GM12878 (cell line): Measurements from ENCODE around the gene IGSF8. TPM values are rescaled to one million over a fixed set of nuclear protein-coding genes. Genes with fewer than 3 reads are reported as not detected.

Experiments used
- ATAC-seq: fragments of 200-7000 bp; cut with Tn5 transposase; 3 replicates; pipeline ENCODE4 v1.9.1; 2020; ENCODE audit warnings: mild to moderate bottlenecking, moderate library complexity
- BruUV-seq: library from RNA; stranded (reverse); fragments of 400-500 nt; replicated peaks from 2 replicates; lab custom pipeline; 2021; lab: Mats Ljungman, UMichigan
- CTCF ChIA-PET: fragments of 300-600 bp; sonication (Branson Sonifier 250); formaldehyde crosslinking; extraction: SDS; loops from one replicate; lab custom pipeline; 2021; ENCODE audit warnings: inconsistent platforms; lab: Yijun Ruan, JAX
- POLR2A ChIA-PET: fragments of 350-600 bp; formaldehyde crosslinking; extraction: SDS; loops from one replicate; lab custom pipeline; 2021; ENCODE audit warnings: inconsistent platforms; lab: Charles Lee
- RAD21 ChIA-PET: fragments of 300-600 bp; sonication (Branson Sonifier 250); formaldehyde crosslinking; loops from one replicate; lab custom pipeline; 2023; ENCODE audit warnings: antibody characterized with exemption; ENCODE audit not compliant: unreplicated experiment; lab: Charles Lee
- SMC1A ChIA-PET: fragments of 300-600 bp; sonication (Branson Sonifier 250); formaldehyde crosslinking; loops from one replicate; lab custom pipeline; 2023; ENCODE audit not compliant: unreplicated experiment, uncharacterized antibody; lab: Charles Lee
- DNase-seq: peaks from one replicate; pipeline ENCODE4 v3.0.0-alpha.2; 2011; ENCODE audit warnings: low read depth, low spot score
- FAIRE-seq: peaks from 3 replicates; lab custom pipeline; 2011; peaks lifted over from hg19 to GRCh38; lab: Jason Lieb, UNC
- H2AFZ ChIP-seq: 2 replicates; pipeline ENCODE4 v1.6.0; 2011; ENCODE audit warnings: low read depth, low read length, control low read depth; ENCODE audit not compliant: control insufficient read depth
- H3K27ac ChIP-seq: 2 replicates; pipeline ENCODE4 v1.5.1; 2011; ENCODE audit warnings: control low read depth; ENCODE audit not compliant: control insufficient read depth, insufficient read depth
- H3K27me3 ChIP-seq, 2 experiments: replicated peaks in 1 of 2; 2 replicates each; pipeline versions ENCODE4 v1.6.0 to v1.6.1; 2011; ENCODE audit warnings: low read length in 1 of 2; ENCODE audit not compliant: control insufficient read depth in 2 of 2, insufficient read depth in 2 of 2
- H3K36me3 ChIP-seq, 2 experiments: 2 replicates each; pipeline ENCODE4 v1.5.1; 2011; ENCODE audit warnings: low read length in 1 of 2; ENCODE audit not compliant: control insufficient read depth in 2 of 2, insufficient read depth in 2 of 2
- H3K4me1 ChIP-seq: 2 replicates; pipeline ENCODE4 v1.6.1; 2011; ENCODE audit warnings: mild to moderate bottlenecking, low read length, moderate library complexity, mixed read lengths; ENCODE audit not compliant: control insufficient read depth, insufficient read depth
- H3K4me2 ChIP-seq: 2 replicates; pipeline ENCODE4 v1.6.0; 2011; ENCODE audit warnings: control low read depth; ENCODE audit not compliant: control insufficient read depth, insufficient read depth
- H3K4me3 ChIP-seq: fragments of 200-600 bp; sonication (generic); 2 replicates; pipeline ENCODE4 v1.5.1; 2016
- H3K79me2 ChIP-seq: 2 replicates; pipeline ENCODE4 v1.6.0; 2011; ENCODE audit warnings: low read length; ENCODE audit not compliant: control insufficient read depth, insufficient read depth
- H3K9ac ChIP-seq: 2 replicates; pipeline ENCODE4 v1.8.0; 2011; ENCODE audit warnings: low read length, control low read depth, mixed read lengths; ENCODE audit not compliant: control insufficient read depth, insufficient read depth
- H3K9me3 ChIP-seq: replicated peaks from 3 replicates; pipeline ENCODE4 v1.5.1; 2011; ENCODE audit warnings: mild to moderate bottlenecking, low read length; ENCODE audit not compliant: control insufficient read depth, insufficient read depth
- H4K20me1 ChIP-seq: 2 replicates; pipeline ENCODE4 v1.6.0; 2011; ENCODE audit not compliant: control insufficient read depth, insufficient read depth
- BCL3 ChIP-seq: IDR thresholded peaks from 2 replicates; pipeline ENCODE4 v1.6.1; 2011; ENCODE audit warnings: borderline replicate concordance, low read depth, mild to moderate bottlenecking, moderate library complexity, low read length; ENCODE audit not compliant: insufficient read depth, poor library complexity, severe bottlenecking
- BHLHE40 ChIP-seq, 2 experiments: fragments of 450-650 bp in 1 of 2; IDR thresholded peaks; 2 replicates each; pipeline ENCODE4 v1.6.1; 2011 to 2017; ENCODE audit warnings: low read depth in 2 of 2, borderline replicate concordance in 1 of 2, improper control_type of control experiment in 1 of 2, low read length in 1 of 2, mild to moderate bottlenecking in 1 of 2
- CREM ChIP-seq: IDR thresholded peaks from 2 replicates; pipeline ENCODE4 v1.6.1; 2014; ENCODE audit warnings: antibody characterized with exemption, low read depth
- ELK1 ChIP-seq: IDR thresholded peaks from 2 replicates; pipeline ENCODE4 v1.6.1; 2012; ENCODE audit warnings: low read depth, low read length, improper control_type of control experiment
- ETV6 ChIP-seq, 2 experiments: fragments of 450-650 bp in 1 of 2; IDR thresholded peaks in 1 of 2; conservative IDR thresholded peaks in 1 of 2; 2 replicates each; pipeline ENCODE4 v1.6.1; 2014; ENCODE audit warnings: antibody characterized with exemption in 1 of 2, borderline replicate concordance in 1 of 2, low read depth in 1 of 2, mild to moderate bottlenecking in 1 of 2, moderate library complexity in 1 of 2
- HDGF ChIP-seq: fragments of 450-650 bp; IDR thresholded peaks from 2 replicates; pipeline ENCODE4 v1.6.1; 2016; ENCODE audit warnings: antibody characterized with exemption
- HSF1 ChIP-seq: fragments of 150-350 bp; IDR thresholded peaks from 2 replicates; pipeline ENCODE4 v1.6.1; 2014; ENCODE audit warnings: mild to moderate bottlenecking, low read depth, low read length
- NR2F1 ChIP-seq: fragments of 450-650 bp; conservative IDR thresholded peaks from 2 replicates; pipeline ENCODE4 v1.6.1; 2017; ENCODE audit warnings: mild to moderate bottlenecking
- POU2F2 ChIP-seq: IDR thresholded peaks from 3 replicates; pipeline ENCODE4 v1.6.1; 2011; ENCODE audit warnings: low read depth, mild to moderate bottlenecking, low read length, borderline replicate concordance
- RELA ChIP-seq: fragments of 450-650 bp; IDR thresholded peaks from 2 replicates; pipeline ENCODE4 v1.8.0; 2014; ENCODE audit warnings: borderline replicate concordance; ENCODE audit not compliant: partially characterized antibody
- SREBF1 ChIP-seq: IDR thresholded peaks from 2 replicates; pipeline ENCODE4 v1.6.1; 2012; ENCODE audit warnings: mild to moderate bottlenecking, low read length
- WRNIP1 ChIP-seq: IDR thresholded peaks from 2 replicates; pipeline ENCODE4 v1.6.1; 2011; ENCODE audit warnings: low read depth, low read length, improper control_type of control experiment, borderline replicate concordance
- ZNF217 ChIP-seq: fragments of 450-650 bp; IDR thresholded peaks from 2 replicates; pipeline ENCODE4 v1.6.1; 2017; ENCODE audit warnings: antibody characterized with exemption, mild to moderate bottlenecking
- ZNF592 ChIP-seq: fragments of 450-650 bp; IDR thresholded peaks from 2 replicates; pipeline ENCODE4 v1.6.1; 2017; ENCODE audit warnings: mild to moderate bottlenecking, moderate library complexity
- WGBS: methylation state at CpG from one replicate; pipeline ENCODE4 v1.1.6; 2016; ENCODE audit warnings: low lambda C conversion rate; ENCODE audit not compliant: insufficient replicate concordance, insufficient coverage; ENCODE audit errors: missing lambda C conversion rate; 5-methylcytosine and 5-hydroxymethylcytosine counted together
- in situ Hi-C: fragments of 300-500 bp; cut with MboI; formaldehyde crosslinking; loops from 9 replicates; pipeline ENCODE4 v1.14.3; 2018; ENCODE audit warnings: mixed read lengths
- intact Hi-C: fragments of 100-400 bp; cut with micrococcal nuclease; formaldehyde crosslinking; loops from one replicate; pipeline ENCODE4 v1.14.2; 2022; ENCODE audit not compliant: unreplicated experiment
- polyA plus RNA-seq, 11 experiments: library from polyadenylated mRNA; depleted of rRNA in 4 of 11; unstranded in 6 of 11; stranded (reverse) in 5 of 11; fragments of >200 nt; fragmentation: Nextera tagmentation in 4 of 11; fragmentation: Illumina TruSeq in 1 of 11; extraction: Ambion mirVana in 4 of 11; extraction: Trizol in 1 of 11; gene quantifications; 1 replicate in 1 of 11; 2 replicates in 10 of 11; pipeline versions ENCODE4 v1.2.1 to v1.2.3, GENCODE V29; 2011 to 2016; ENCODE audit warnings: inconsistent platforms in 2 of 11, missing spikeins in 2 of 11, low read depth in 1 of 11
- total RNA-seq, 4 experiments: library from RNA; depleted of rRNA in 3 of 4; stranded (reverse); fragments of >200 nt in 3 of 4; fragmentation: Illumina TruSeq in 1 of 4; extraction: Trizol in 1 of 4; gene quantifications; 2 replicates each; pipeline versions ENCODE4 v1.2.1 to v1.2.3, GENCODE V29; 2013 to 2021

IGSF8 gene
- total and polyA plus RNA-seq, 10 of the 15 experiments (the other 5 are each of a cell fraction or from before 2014, with no cell fraction given), result 0.64 to 24.7 (median 13.9) TPM

GRCh38 chr1:160107512-160107911 is 9.1 kb upstream of the IGSF8 start:
- H3K4me2 ChIP-seq, result no peak overlapping the region
- H3K4me3 ChIP-seq, result no peak overlapping the region
- CTCF ChIA-PET, result interaction anchor here (2.7 to 11.6 kb wide), 3 partner anchors 9 to 184 kb away, joined by 11 to 189 read pairs (median 15); partner anchors contain the start of gene IGSF8
- no peaks in the 10 kb centered on the region for H3K79me2 ChIP-seq
- in situ Hi-C loops, result no loop called here
- H3K27me3 ChIP-seq, result no peaks in the 10 kb centered on the region; a peak in 1 of 4 replicates
- H4K20me1 ChIP-seq, result no peaks in the 10 kb centered on the region
- POLR2A ChIA-PET, result no interaction called here
- no peak overlapping the region for H3K27ac ChIP-seq
- ATAC-seq (no peak), FAIRE-seq (no peak), DNase-seq (no peak)
- intact Hi-C loops, result no loop called here
- no peak overlapping the region for H2AFZ ChIP-seq
- no peak overlapping the region for H3K9ac ChIP-seq
- no TSS peak for BruUV-seq
- RAD21 ChIA-PET, result interaction anchor here (0.9 to 1.2 kb wide), 2 partner anchors 61 to 147 kb away, joined by 3 read pairs; no protein-coding TSS in a partner anchor
- H3K9me3 ChIP-seq, result no peaks in the 10 kb centered on the region
- SMC1A ChIA-PET, result interaction anchor here (1.2 to 2.7 kb wide), 3 partner anchors 12 to 269 kb away, joined by 3 to 19 read pairs (median 5); no protein-coding TSS in a partner anchor
- 50% methylated on average over 1 of the region's 1 CpG for WGBS
- H3K36me3 ChIP-seq, result no peaks in the 10 kb centered on the region; a peak in 1 of 4 replicates
- H3K4me1 ChIP-seq, result no peaks in the 10 kb centered on the region
- no peak for TF ChIP-seq POU2F2
- no peak for TF ChIP-seq ZNF217
- TF ChIP-seq NR2F1, result no peak
- TF ChIP-seq CREM, result no peak
- TF ChIP-seq ETV6 (conservative IDR thresholded peaks at IDR 0.05 in 1 of 2, IDR thresholded peaks at IDR 0.05 in 1 of 2; ENCODE audit: borderline replicate concordance in 1 of 2, low read depth in 1 of 2), result no peak
- TF ChIP-seq WRNIP1, result no peak
- no peak for TF ChIP-seq RELA
- TF ChIP-seq BCL3, result no peak
- no peak for TF ChIP-seq HSF1
- TF ChIP-seq ZNF592, result no peak
- no peak for TF ChIP-seq HDGF
- no peak for TF ChIP-seq BHLHE40 (IDR thresholded peaks at IDR 0.05; ENCODE audit: borderline replicate concordance in 1 of 2, low read depth in 2 of 2, low read length in 1 of 2)
- no peak for TF ChIP-seq SREBF1
- TF ChIP-seq ELK1, result no peak
- TF ChIP-seq, all 136 proteins: peak for 0
